Hindlimb muscle (tissue), 1 donor: Measurements from ENCODE around the gene CXCL5. TPM values are rescaled to one million over a fixed set of nuclear protein-coding genes. Genes with fewer than 3 reads are reported as not detected.
"Not testable (repeated sequence)": the region's sequence is repeated elsewhere in the genome, so short reads cannot be mapped to it uniquely, and the experiment has no call there.

Source experiments
- DNase-seq: peaks from one replicate; pipeline ENCODE4 v3.0.0-alpha.2; 2013
- polyA plus RNA-seq: library from polyadenylated mRNA; unstranded; fragments of 120-200 nt; gene quantifications from one replicate; pipeline ENCODE4 v1.2.1, GENCODE V29; 2013; ENCODE audit not compliant: insufficient read length

CXCL5 gene
- polyA plus RNA-seq, 1 donor = 0.15 TPM

- no peak for DNase-seq
Measured at GRCh38 chr4:73967866-73968265, 30.6 kb downstream of the CXCL5 start.

GRCh38 chr4:73964862-73965611 lies 33.4 kb downstream of the CXCL5 start:
- DNase-seq = no peak

GRCh38 chr4:73962724-73963123 lies 35.8 kb downstream of the CXCL5 start:
- DNase-seq = no peak

GRCh38 chr4:73959041-73959440 lies 39.4 kb downstream of the CXCL5 start:
- not testable (repeated sequence) for DNase-seq

GRCh38 chr4:73952352-73952751 lies 46.1 kb downstream of the CXCL5 start:
- no peak for DNase-seq

GRCh38 chr4:73950376-73950920 lies 48.0 kb downstream of the CXCL5 start:
- not testable (repeated sequence) for DNase-seq

- DNase-seq = no peak
Measured at GRCh38 chr4:73948990-73949706, 49.3 kb downstream of the CXCL5 start.

- DNase-seq = no peak
Measured at GRCh38 chr4:73948291-73948690, 50.2 kb downstream of the CXCL5 start.

- no peak for DNase-seq
Measured at GRCh38 chr4:73947239-73947985, 51.1 kb downstream of the CXCL5 start.

- DNase-seq = no peak
Measured at GRCh38 chr4:73945674-73946449, 52.6 kb downstream of the CXCL5 start.

Other genes starting within 250 kb of the CXCL5 start
- gene CXCL6, start 162.0 kb downstream of the CXCL5 start, polyA plus RNA-seq = not detected
- not detected for gene PF4V1, start 145.4 kb downstream of the CXCL5 start, polyA plus RNA-seq
- gene CXCL1, start 129.3 kb downstream of the CXCL5 start, polyA plus RNA-seq = not detected
- 1.2 TPM for gene PF4, start 16.6 kb downstream of the CXCL5 start, polyA plus RNA-seq
- 3.5 TPM for gene PPBP, start 10.5 kb downstream of the CXCL5 start, polyA plus RNA-seq
- not detected for gene CXCL3, start 40.0 kb upstream of the CXCL5 start, polyA plus RNA-seq
- gene CXCL2, start 100.5 kb upstream of the CXCL5 start, polyA plus RNA-seq = 0.37 TPM
- 13.6 TPM for gene MTHFD2L, start 159.4 kb upstream of the CXCL5 start, polyA plus RNA-seq